Right lobe of liver (tissue), 6 donors: Measurements from ENCODE around the gene THBS3. TPM values are rescaled to one million over a fixed set of nuclear protein-coding genes. Genes with fewer than 3 reads are reported as not detected.
"Not testable (repeated sequence)": the region's sequence is repeated elsewhere in the genome, so short reads cannot be mapped to it uniquely, and the experiment has no call there.

Experiments
- ATAC-seq, 4 donors: fragments of 200-7000 bp; cut with Tn5 transposase; one replicate each; pipeline ENCODE4 v1.9.1; 2020; ENCODE audit warnings: mild to moderate bottlenecking in 4 of 4, moderate library complexity in 4 of 4
- DNase-seq, 3 donors: peaks; one replicate each; pipeline ENCODE4 v3.0.0-alpha.2; 2020
- H3K27ac ChIP-seq, 3 donors: fragments of 200-600 bp; one replicate each; pipeline ENCODE4 v1.8.0; 2022
- H3K27me3 ChIP-seq, 2 donors: fragments of 200-600 bp; one replicate each; pipeline ENCODE4 v1.8.0; 2022
- H3K36me3 ChIP-seq, 4 donors: fragments of 200-600 bp; sonication (generic) in 1 of 4; one replicate each; pipeline versions ENCODE4 v1.5.1 to v1.8.0; 2017 to 2022; ENCODE audit warnings: control low read depth in 1 of 4
- H3K4me1 ChIP-seq, 4 donors: fragments of 200-600 bp; sonication (generic) in 1 of 4; one replicate each; pipeline versions ENCODE4 v1.5.1 to v1.8.0; 2017 to 2022; ENCODE audit warnings: control low read depth in 1 of 4
- H3K4me3 ChIP-seq, 3 donors: fragments of 200-600 bp; one replicate each; pipeline ENCODE4 v1.8.0; 2022
- H3K9me3 ChIP-seq, 4 donors: fragments of 200-600 bp; sonication (generic) in 1 of 4; one replicate each; pipeline versions ENCODE4 v1.5.1 to v1.8.0; 2017 to 2022; ENCODE audit warnings: control low read depth in 1 of 4
- CTCF ChIP-seq, 4 donors: fragments of 200-600 bp in 3 of 4; fragments of 450-650 bp in 1 of 4; IDR thresholded peaks; one replicate each; pipeline versions ENCODE4 v1.5.1 to v1.8.0; 2016 to 2022; ENCODE audit warnings: antibody characterized with exemption in 4 of 4, mild to moderate bottlenecking in 2 of 4
- POLR2A ChIP-seq: fragments of 450-650 bp; IDR thresholded peaks from one replicate; pipeline ENCODE4 v1.6.1; 2017; ENCODE audit warnings: antibody characterized with exemption, mild to moderate bottlenecking
- WGBS: methylation state at CpG from one replicate; pipeline ENCODE4 v1.1.6; 2018; ENCODE audit warnings: low coverage, low lambda C conversion rate; ENCODE audit not compliant: insufficient coverage; ENCODE audit errors: missing lambda C conversion rate; 5-methylcytosine and 5-hydroxymethylcytosine counted together
- intact Hi-C, 2 donors: fragments of 100-400 bp; cut with DNase I; formaldehyde crosslinking; loops; one replicate each; pipeline versions ENCODE4 v1.11.2 to v1.14.1; 2022
- total RNA-seq, 6 experiments: library from RNA; depleted of rRNA in 2 of 6; stranded (reverse); fragments of >200 nt in 2 of 6; fragmentation: NEBNext Ultra II Directional in 3 of 6; extraction: Animal tissue kit (Norgen Biotek cat#: 25700) in 3 of 6; gene quantifications; one replicate each; pipeline versions ENCODE4 v1.1.0 to v1.2.4, GENCODE V29; 2016 to 2023
- donor health status: DM: no; HTN: yes; CAD: no.
- donor health status: DM: no; HTN: no; CAD: no.
- donor health status: DM: no; HTN: no; CAD: no.
- donor health status: DM: no; HTN: yes; CAD: no.
- donor health status: DM: no; HTN: yes; CAD: no.

THBS3 gene
- total RNA-seq, 6 experiments from 2014 or later = 4.0 to 14.4 (median 10.5) TPM

- Histone ChIP-seq H3K27ac (no peak overlapping the region), H3K9me3 (no peaks in the 10 kb centered on the region), H3K27me3 (no peaks in the 10 kb centered on the region), H3K4me1 (peaks cover 0 to 16% (median 0%) of the 10 kb centered on the region in 4 donors), H3K4me3 (no peak overlapping the region), H3K36me3 (no peaks in the 10 kb centered on the region)
- 50% methylated on average over 1 of the region's 7 CpGs for WGBS
- no peak for TF ChIP-seq POLR2A
- TF ChIP-seq CTCF (IDR thresholded peaks at IDR 0.05) = no peak
- intact Hi-C loops = loop anchor here in 1 of 2 donors (5.0 kb wide), 1 partner anchor 76 kb away; no protein-coding TSS in a partner anchor
- DNase-seq (no peak), ATAC-seq (no peak)
These were observed 43.9 kb upstream of the THBS3 start for GRCh38 chr1:155251566-155251965.

GRCh38 chr1:155250633-155251449, 43.1 kb upstream of the THBS3 start:
- DNase-seq = peak; percentile 93 to 94 (median 94)
- peak; percentile 83 to 92 (median 87) for ATAC-seq
- Histone ChIP-seq H3K9me3 (no peaks in the 10 kb centered on the region), H3K36me3 (no peaks in the 10 kb centered on the region), H3K4me1 (peaks cover 0 to 16% (median 0%) of the 10 kb centered on the region in 4 donors), H3K27ac (peak overlapping the region in 1 of 3 donors; percentile 47), H3K27me3 (no peaks in the 10 kb centered on the region), H3K4me3 (peak overlapping the region in 1 of 3 donors; percentile 23)
- intact Hi-C loops = loop anchor here in 1 of 2 donors (5.0 kb wide), 1 partner anchor 76 kb away; no protein-coding TSS in a partner anchor
- TF ChIP-seq POLR2A (no peak), CTCF (IDR thresholded peaks at IDR 0.05) (peak; percentile 99 to 100 (median 100))
- WGBS = 28% methylated on average over 7 of the region's 23 CpGs

- DNase-seq (no peak), ATAC-seq (no peak)
- intact Hi-C loops = loop anchor here in 1 of 2 donors (5.0 kb wide), 1 partner anchor 77 kb away; no protein-coding TSS in a partner anchor
- 0% methylated on average over 2 of the region's 28 CpGs for WGBS
- H3K27ac ChIP-seq = peak overlapping the region in 1 of 3 donors; percentile 47
- H3K36me3 ChIP-seq = no peaks in the 10 kb centered on the region
- no peak for TF ChIP-seq CTCF (IDR thresholded peaks at IDR 0.05)
- no peak for TF ChIP-seq POLR2A
- no peaks in the 10 kb centered on the region for H3K27me3 ChIP-seq
- H3K9me3 ChIP-seq = no peaks in the 10 kb centered on the region
- peaks cover 0 to 16% (median 0%) of the 10 kb centered on the region in 4 donors for H3K4me1 ChIP-seq
- peak overlapping the region in 1 of 3 donors; percentile 23 for H3K4me3 ChIP-seq
These were observed 42.5 kb upstream of the THBS3 start for GRCh38 chr1:155250246-155250632.

- intact Hi-C loops = no loop called here
- DNase-seq (no peak), ATAC-seq (no peak)
- H3K27me3 ChIP-seq = no peaks in the 10 kb centered on the region
- H3K4me3 ChIP-seq = no peak overlapping the region
- peaks cover 0 to 8% (median 2%) of the 10 kb centered on the region in 4 donors for H3K4me1 ChIP-seq
- H3K9me3 ChIP-seq = peaks cover 0 to 2% (median 0%) of the 10 kb centered on the region in 4 donors
- no peak overlapping the region for H3K27ac ChIP-seq
- H3K36me3 ChIP-seq = no peaks in the 10 kb centered on the region
- 84% methylated on average over 14 of the region's 26 CpGs for WGBS
- no peak for TF ChIP-seq POLR2A
- TF ChIP-seq CTCF (IDR thresholded peaks at IDR 0.05) = no peak
These were observed 40.2 kb upstream of the THBS3 start for GRCh38 chr1:155247667-155248553.

- DNase-seq, intact Hi-C loops, H3K9me3 ChIP-seq, H3K36me3 ChIP-seq, ATAC-seq, H3K4me1 ChIP-seq, H3K27ac ChIP-seq, H3K4me3 ChIP-seq, H3K27me3 ChIP-seq: not testable (repeated sequence)
- WGBS = 86% methylated on average over 3 of the region's 3 CpGs
These were observed 39.1 kb upstream of the THBS3 start for GRCh38 chr1:155246796-155247195.
